Caco-2 (cell line): ENCODE data around the gene JADE2. TPM values are rescaled to one million over a fixed set of nuclear protein-coding genes. Genes with fewer than 3 reads are reported as not detected.

Experiments
- BruUV-seq: library from RNA; stranded (reverse); fragments of 400-500 nt; replicated peaks from 2 replicates; lab custom pipeline; 2021; lab: Mats Ljungman, UMichigan
- CTCF ChIA-PET: fragments of 300-600 bp; sonication (Branson Sonifier 250); formaldehyde crosslinking; loops from one replicate; lab custom pipeline; 2022; ENCODE audit warnings: antibody characterized with exemption; lab: Charles Lee
- POLR2A ChIA-PET: fragments of 300-600 bp; sonication (Branson Sonifier 250); formaldehyde crosslinking; loops from one replicate; lab custom pipeline; 2022; ENCODE audit warnings: antibody characterized with exemption; lab: Charles Lee
- DNase-seq, 2 experiments: peaks; one replicate each; pipeline versions ENCODE4 v3.0.0 to v3.0.0-alpha.2; 2020 to 2022
- H3K27me3 ChIP-seq: replicated peaks from 2 replicates; pipeline ENCODE4 v1.6.0; 2011; ENCODE audit warnings: low read length; ENCODE audit not compliant: control insufficient read depth, insufficient read depth
- H3K36me3 ChIP-seq: 2 replicates; pipeline ENCODE4 v1.5.1; 2011; ENCODE audit warnings: low read length; ENCODE audit not compliant: control insufficient read depth, insufficient read depth
- H3K4me1 ChIP-seq: fragments of 250-450 bp; sonication (Bioruptor Pico); 2 replicates; pipeline ENCODE4 v1.5.1; 2020; ENCODE audit warnings: mild to moderate bottlenecking
- H3K4me3 ChIP-seq: 2 replicates; pipeline ENCODE4 v1.5.1; 2011; ENCODE audit warnings: low read depth, mild to moderate bottlenecking, control low read depth, low read length
- H3K9me3 ChIP-seq: fragments of 250-450 bp; sonication (Bioruptor Pico); 2 replicates; pipeline ENCODE4 v1.5.1; 2020; ENCODE audit warnings: mild to moderate bottlenecking, moderate library complexity
- H3K27ac Mint-ChIP-seq: one replicate; pipeline ENCODE4 v1.8.0; 2022; ENCODE audit warnings: mixed read lengths; ENCODE audit not compliant: unreplicated experiment
- H3K27me3 Mint-ChIP-seq: one replicate; pipeline ENCODE4 v1.8.0; 2022; ENCODE audit warnings: mixed read lengths; ENCODE audit not compliant: insufficient read depth, unreplicated experiment
- H3K36me3 Mint-ChIP-seq: one replicate; pipeline ENCODE4 v1.8.0; 2022; ENCODE audit warnings: mild to moderate bottlenecking, mixed read lengths; ENCODE audit not compliant: insufficient read depth, unreplicated experiment
- H3K4me1 Mint-ChIP-seq: one replicate; pipeline ENCODE4 v1.8.0; 2022; ENCODE audit warnings: low read depth, mixed read lengths; ENCODE audit not compliant: unreplicated experiment
- H3K4me3 Mint-ChIP-seq: one replicate; pipeline ENCODE4 v1.8.0; 2022; ENCODE audit warnings: mild to moderate bottlenecking, moderate library complexity, mixed read lengths; ENCODE audit not compliant: unreplicated experiment
- H3K9me3 Mint-ChIP-seq: one replicate; pipeline ENCODE4 v1.8.0; 2022; ENCODE audit warnings: mixed read lengths; ENCODE audit not compliant: unreplicated experiment
- intact Hi-C: fragments of 100-400 bp; cut with micrococcal nuclease; formaldehyde crosslinking; loops from one replicate; pipeline ENCODE4 v1.10.0; 2022; ENCODE audit not compliant: unreplicated experiment
- total RNA-seq: library from RNA; stranded (reverse); gene quantifications from 2 replicates; pipeline ENCODE4 v1.2.3, GENCODE V29; 2022
- TF ChIP-seq, protein P1 (sequence below), 2 experiments: fragments of 200-600 bp in 1 of 2; IDR thresholded peaks; 1 replicate in 1 of 2; 2 replicates in 1 of 2; pipeline versions ENCODE4 v1.5.1 to v1.8.0; 2011 to 2022; ENCODE audit warnings: antibody characterized with exemption in 1 of 2, control low read depth in 1 of 2, inconsistent platforms in 1 of 2, low read depth in 1 of 2, low read length in 1 of 2, mild to moderate bottlenecking in 1 of 2, moderate library complexity in 1 of 2; ENCODE audit not compliant: insufficient read depth in 1 of 2, severe bottlenecking in 1 of 2, unreplicated experiment in 1 of 2

The JADE2 gene
- total RNA-seq, 1 experiment from 2014 or later = 67.6 TPM

DNA sequence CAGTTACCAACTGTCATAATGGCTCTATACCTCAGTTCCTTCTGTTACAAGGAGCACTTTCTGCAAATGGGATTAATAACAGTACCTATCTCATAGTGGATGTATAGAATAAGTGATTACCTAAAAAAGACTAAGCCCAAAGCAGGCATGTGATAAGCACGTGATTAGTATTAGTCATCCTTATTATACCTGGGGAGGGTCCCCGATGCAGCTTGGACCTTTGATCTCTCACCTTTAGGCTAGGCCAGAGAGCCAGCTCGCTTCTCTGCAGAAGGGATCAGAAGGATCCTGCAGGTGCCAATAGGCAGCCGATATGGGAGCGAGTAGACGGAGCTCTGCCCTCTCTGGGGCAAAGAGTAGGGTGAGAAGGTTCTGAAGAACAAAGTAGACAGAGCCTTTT lies 4.0 kb downstream of the JADE2 start:
- Histone ChIP-seq H3K36me3 (no peaks in the 10 kb centered on the region), H3K4me3 (no peak overlapping the region), H3K4me1 (peaks cover 24% of the 10 kb centered on the region), H3K9me3 (no peaks in the 10 kb centered on the region), H3K27me3 (no peaks in the 10 kb centered on the region)
- POLR2A ChIA-PET = no interaction called here
- intact Hi-C loops = loop anchor here (5.0 kb wide), 2 partner anchors 157 to 227 kb away; partner anchors contain the start of gene UBE2B
- BruUV-seq = no TSS peak
- Mint-ChIP-seq H3K27me3 (no peaks in the 10 kb centered on the region), H3K36me3 (peaks cover 33% of the 10 kb centered on the region), H3K4me1 (peaks cover 8% of the 10 kb centered on the region), H3K27ac (no peak overlapping the region), H3K4me3 (no peak overlapping the region), H3K9me3 (no peaks in the 10 kb centered on the region)
- CTCF ChIA-PET = interaction anchor here (0.6 kb wide), 1 partner anchor 241 kb away, joined by 3 read pairs; no protein-coding TSS in a partner anchor
- DNase-seq = no peak
- TF ChIP-seq, protein P1, sequence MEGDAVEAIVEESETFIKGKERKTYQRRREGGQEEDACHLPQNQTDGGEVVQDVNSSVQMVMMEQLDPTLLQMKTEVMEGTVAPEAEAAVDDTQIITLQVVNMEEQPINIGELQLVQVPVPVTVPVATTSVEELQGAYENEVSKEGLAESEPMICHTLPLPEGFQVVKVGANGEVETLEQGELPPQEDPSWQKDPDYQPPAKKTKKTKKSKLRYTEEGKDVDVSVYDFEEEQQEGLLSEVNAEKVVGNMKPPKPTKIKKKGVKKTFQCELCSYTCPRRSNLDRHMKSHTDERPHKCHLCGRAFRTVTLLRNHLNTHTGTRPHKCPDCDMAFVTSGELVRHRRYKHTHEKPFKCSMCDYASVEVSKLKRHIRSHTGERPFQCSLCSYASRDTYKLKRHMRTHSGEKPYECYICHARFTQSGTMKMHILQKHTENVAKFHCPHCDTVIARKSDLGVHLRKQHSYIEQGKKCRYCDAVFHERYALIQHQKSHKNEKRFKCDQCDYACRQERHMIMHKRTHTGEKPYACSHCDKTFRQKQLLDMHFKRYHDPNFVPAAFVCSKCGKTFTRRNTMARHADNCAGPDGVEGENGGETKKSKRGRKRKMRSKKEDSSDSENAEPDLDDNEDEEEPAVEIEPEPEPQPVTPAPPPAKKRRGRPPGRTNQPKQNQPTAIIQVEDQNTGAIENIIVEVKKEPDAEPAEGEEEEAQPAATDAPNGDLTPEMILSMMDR (IDR thresholded peaks at IDR 0.05; ENCODE audit: insufficient read depth in 1 of 2, low read depth in 1 of 2, low read length in 1 of 2, severe bottlenecking in 1 of 2, unreplicated experiment in 1 of 2) = no peak

DNA sequence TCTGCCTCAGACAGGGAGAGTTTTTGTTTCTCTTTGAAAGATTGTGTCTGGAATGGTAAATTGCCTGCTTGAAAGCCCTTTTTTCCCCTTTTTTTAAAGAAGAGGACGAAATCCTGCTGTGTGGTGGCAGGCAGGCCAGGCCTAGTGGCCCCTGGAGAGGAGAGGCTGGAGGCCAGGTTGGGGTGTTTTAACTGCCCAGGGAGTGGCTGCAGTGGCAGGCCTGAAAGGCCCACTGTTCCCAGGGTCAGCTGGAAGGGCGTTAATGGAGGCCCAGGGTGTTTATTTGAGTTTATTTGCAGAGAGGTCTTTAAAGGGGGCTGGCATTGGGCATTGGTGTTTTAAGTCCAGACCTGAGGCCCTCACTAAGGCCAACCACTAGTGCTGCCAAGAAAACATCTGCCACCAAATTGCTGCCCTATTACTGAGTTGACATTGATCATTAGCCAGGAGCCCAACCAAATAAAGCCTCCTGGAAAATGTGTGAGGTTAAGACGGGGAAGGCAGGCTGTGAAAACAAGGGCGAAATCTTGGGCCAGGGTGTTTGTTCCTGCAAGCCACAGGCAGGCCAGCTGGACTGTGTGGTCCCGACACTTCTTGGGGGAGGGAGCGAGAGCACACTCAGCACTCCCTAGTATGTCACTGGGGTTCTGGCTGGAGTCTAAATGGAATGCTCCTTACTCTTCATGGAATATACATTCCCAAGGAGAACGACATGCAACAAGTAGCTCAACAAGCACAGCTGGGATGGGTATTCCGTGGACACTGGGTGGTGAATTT lies 5.0 kb downstream of the JADE2 start:
- intact Hi-C loops = no loop called here
- peaks cover 24% of the 10 kb centered on the region for H3K4me1 ChIP-seq
- no peak for DNase-seq
- BruUV-seq = no TSS peak
- ChIA-PET POLR2A (no interaction called here), CTCF (interaction anchor here (0.8 kb wide), 1 partner anchor 10 kb away, joined by 3 read pairs; no protein-coding TSS in a partner anchor)
- no peaks in the 10 kb centered on the region for H3K9me3 ChIP-seq
- no peaks in the 10 kb centered on the region for H3K36me3 ChIP-seq
- Mint-ChIP-seq H3K36me3 (peaks cover 28% of the 10 kb centered on the region), H3K4me1 (peaks cover 8% of the 10 kb centered on the region), H3K9me3 (no peaks in the 10 kb centered on the region), H3K27me3 (no peaks in the 10 kb centered on the region), H3K27ac (no peak overlapping the region), H3K4me3 (no peak overlapping the region)
- TF ChIP-seq, protein P1 (IDR thresholded peaks at IDR 0.05; ENCODE audit: insufficient read depth in 1 of 2, low read depth in 1 of 2, low read length in 1 of 2, severe bottlenecking in 1 of 2, unreplicated experiment in 1 of 2) = no peak
- H3K27me3 ChIP-seq = no peaks in the 10 kb centered on the region
- H3K4me3 ChIP-seq = no peak overlapping the region

GRCh38 chr5:134533115-134533815 lies 7.8 kb downstream of the JADE2 start:
- Histone ChIP-seq H3K4me1 (peaks cover 18% of the 10 kb centered on the region), H3K36me3 (0 out of 2 replicates have a peak, but pooled peaks cover 3% of the 10 kb centered on the region), H3K4me3 (no peak overlapping the region), H3K9me3 (no peaks in the 10 kb centered on the region), H3K27me3 (no peaks in the 10 kb centered on the region)
- DNase-seq = no peak
- Mint-ChIP-seq H3K27ac (no peak overlapping the region), H3K4me1 (peaks cover 4% of the 10 kb centered on the region), H3K27me3 (no peaks in the 10 kb centered on the region), H3K4me3 (no peak overlapping the region), H3K36me3 (peaks cover 23% of the 10 kb centered on the region), H3K9me3 (no peaks in the 10 kb centered on the region)
- ChIA-PET CTCF (no interaction called here), POLR2A (interaction anchor here (0.6 kb wide), 1 partner anchor 9 kb away, joined by 4 read pairs; no protein-coding TSS in a partner anchor)
- TF ChIP-seq, protein P1 (IDR thresholded peaks at IDR 0.05; ENCODE audit: insufficient read depth in 1 of 2, low read depth in 1 of 2, low read length in 1 of 2, severe bottlenecking in 1 of 2, unreplicated experiment in 1 of 2) = no peak
- intact Hi-C loops = no loop called here
- no TSS peak for BruUV-seq
